Measurements from ENCODE around the gene ATXN10.

The ATXN10 gene

DNA sequence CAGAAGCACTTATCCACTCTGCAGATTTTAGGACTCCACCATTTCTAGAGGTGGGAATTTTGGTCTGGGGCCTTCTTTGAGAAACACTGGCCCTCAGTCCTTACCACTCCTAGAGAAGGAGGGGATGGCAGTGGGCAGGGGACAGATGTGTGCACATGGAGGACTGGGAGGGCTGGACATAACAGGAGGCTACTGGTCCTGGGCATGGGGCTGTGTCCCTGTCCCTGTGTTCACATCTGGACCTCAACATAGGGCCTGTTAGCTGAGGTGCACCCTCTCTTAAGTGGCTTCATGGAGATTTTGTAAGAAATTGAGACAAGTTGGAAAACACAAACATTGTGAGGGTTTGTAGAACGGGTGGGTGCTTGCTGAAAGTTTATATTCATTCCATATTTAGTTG lies 103.4 kb downstream of the ATXN10 start:
- no peak for ATAC-seq (ENCODE audit: insufficient read depth, low read depth)
- Histone ChIP-seq H3K36me3 (ENCODE audit: insufficient read depth, low read length) (peaks cover 21% of the 10 kb centered on the region), H3K4me2 (ENCODE audit: insufficient read depth, low read length) (no peak overlapping the region), H2AFZ (ENCODE audit: low read depth, low read length) (no peak overlapping the region), H3K9ac (ENCODE audit: low read depth, low read length) (no peak overlapping the region), H3K4me3 (ENCODE audit: low read depth in 1 of 2, low read length in 2 of 2) (no peak overlapping the region), H3K27ac (ENCODE audit: low read length) (no peak overlapping the region), H3K27me3 (ENCODE audit: insufficient read depth, low read length, poor library complexity) (no peaks in the 10 kb centered on the region), H3K79me2 (ENCODE audit: insufficient read depth, low read length) (peaks cover 20% of the 10 kb centered on the region; the same call in 1 of the 2 replicates), H4K20me1 (ENCODE audit: insufficient read depth, low read length) (peaks cover 18% of the 10 kb centered on the region; the same call in 1 of the 2 replicates), H3K9me3 (ENCODE audit: insufficient read depth, low read length, severe bottlenecking) (no peaks in the 10 kb centered on the region), H3K4me1 (ENCODE audit: insufficient read depth, low read length) (no peaks in the 10 kb centered on the region)
- no peak for DNase-seq
- no peak for TF ChIP-seq EZH2 (IDR thresholded peaks at IDR 0.05; ENCODE audit: borderline replicate concordance, low read depth, low read length, severe bottlenecking)
- TF ChIP-seq, protein P1, sequence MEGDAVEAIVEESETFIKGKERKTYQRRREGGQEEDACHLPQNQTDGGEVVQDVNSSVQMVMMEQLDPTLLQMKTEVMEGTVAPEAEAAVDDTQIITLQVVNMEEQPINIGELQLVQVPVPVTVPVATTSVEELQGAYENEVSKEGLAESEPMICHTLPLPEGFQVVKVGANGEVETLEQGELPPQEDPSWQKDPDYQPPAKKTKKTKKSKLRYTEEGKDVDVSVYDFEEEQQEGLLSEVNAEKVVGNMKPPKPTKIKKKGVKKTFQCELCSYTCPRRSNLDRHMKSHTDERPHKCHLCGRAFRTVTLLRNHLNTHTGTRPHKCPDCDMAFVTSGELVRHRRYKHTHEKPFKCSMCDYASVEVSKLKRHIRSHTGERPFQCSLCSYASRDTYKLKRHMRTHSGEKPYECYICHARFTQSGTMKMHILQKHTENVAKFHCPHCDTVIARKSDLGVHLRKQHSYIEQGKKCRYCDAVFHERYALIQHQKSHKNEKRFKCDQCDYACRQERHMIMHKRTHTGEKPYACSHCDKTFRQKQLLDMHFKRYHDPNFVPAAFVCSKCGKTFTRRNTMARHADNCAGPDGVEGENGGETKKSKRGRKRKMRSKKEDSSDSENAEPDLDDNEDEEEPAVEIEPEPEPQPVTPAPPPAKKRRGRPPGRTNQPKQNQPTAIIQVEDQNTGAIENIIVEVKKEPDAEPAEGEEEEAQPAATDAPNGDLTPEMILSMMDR (IDR thresholded peaks at IDR 0.05; ENCODE audit: borderline replicate concordance, extremely low read depth, low read length, poor library complexity, severe bottlenecking): no peak

- Histone ChIP-seq H3K27ac (ENCODE audit: low read length) (no peak overlapping the region), H3K4me1 (ENCODE audit: insufficient read depth, low read length) (no peaks in the 10 kb centered on the region), H3K4me3 (ENCODE audit: low read depth in 1 of 2, low read length in 2 of 2) (no peak overlapping the region), H3K27me3 (ENCODE audit: insufficient read depth, low read length, poor library complexity) (no peaks in the 10 kb centered on the region), H3K9me3 (ENCODE audit: insufficient read depth, low read length, severe bottlenecking) (no peaks in the 10 kb centered on the region), H3K36me3 (ENCODE audit: insufficient read depth, low read length) (peaks cover 19% of the 10 kb centered on the region), H3K4me2 (ENCODE audit: insufficient read depth, low read length) (no peak overlapping the region), H2AFZ (ENCODE audit: low read depth, low read length) (no peak overlapping the region), H4K20me1 (ENCODE audit: insufficient read depth, low read length) (peaks cover 21% of the 10 kb centered on the region; the same call in 1 of the 2 replicates), H3K9ac (ENCODE audit: low read depth, low read length) (no peak overlapping the region), H3K79me2 (ENCODE audit: insufficient read depth, low read length) (peaks cover 16% of the 10 kb centered on the region; the same call in 1 of the 2 replicates)
- DNase-seq (no peak), ATAC-seq (ENCODE audit: insufficient read depth, low read depth) (no peak)
- no peak for TF ChIP-seq EZH2 (IDR thresholded peaks at IDR 0.05; ENCODE audit: borderline replicate concordance, low read depth, low read length, severe bottlenecking)
- TF ChIP-seq, protein P1 (IDR thresholded peaks at IDR 0.05; ENCODE audit: borderline replicate concordance, extremely low read depth, low read length, poor library complexity, severe bottlenecking): no peak
These were observed 104.1 kb downstream of the ATXN10 start for GRCh38 chr22:45775569-45776312.

- Histone ChIP-seq H3K36me3 (ENCODE audit: insufficient read depth, low read length) (peaks cover 14% of the 10 kb centered on the region; the same call in 1 of the 2 replicates), H3K9ac (ENCODE audit: low read depth, low read length) (no peak overlapping the region), H2AFZ (ENCODE audit: low read depth, low read length) (no peak overlapping the region)
These were observed 104.6 kb downstream of the ATXN10 start for GRCh38 chr22:45776313-45776585.

More at GRCh38 chr22:45776313-45776585, 104.6 kb downstream of the ATXN10 start:
- H3K4me3 ChIP-seq (ENCODE audit: low read depth in 1 of 2, low read length in 2 of 2): no peak overlapping the region
- H3K4me1 ChIP-seq (ENCODE audit: insufficient read depth, low read length): no peaks in the 10 kb centered on the region
- H3K27ac ChIP-seq (ENCODE audit: low read length): no peak overlapping the region
- TF ChIP-seq, protein P1 (IDR thresholded peaks at IDR 0.05; ENCODE audit: borderline replicate concordance, extremely low read depth, low read length, poor library complexity, severe bottlenecking): no peak
- no peak for TF ChIP-seq EZH2 (IDR thresholded peaks at IDR 0.05; ENCODE audit: borderline replicate concordance, low read depth, low read length, severe bottlenecking)
- no peaks in the 10 kb centered on the region for H3K9me3 ChIP-seq (ENCODE audit: insufficient read depth, low read length, severe bottlenecking)
- H3K79me2 ChIP-seq (ENCODE audit: insufficient read depth, low read length): peaks cover 15% of the 10 kb centered on the region; the same call in 1 of the 2 replicates
- H4K20me1 ChIP-seq (ENCODE audit: insufficient read depth, low read length): peaks cover 24% of the 10 kb centered on the region; the same call in 1 of the 2 replicates
- DNase-seq: no peak
- no peaks in the 10 kb centered on the region for H3K27me3 ChIP-seq (ENCODE audit: insufficient read depth, low read length, poor library complexity)
- no peak for ATAC-seq (ENCODE audit: insufficient read depth, low read depth)
- no peak overlapping the region for H3K4me2 ChIP-seq (ENCODE audit: insufficient read depth, low read length)
